Liver (tissue), 9 donors: ENCODE results near the gene ATG10. TPM values are rescaled to one million over a fixed set of nuclear protein-coding genes. Genes with fewer than 3 reads are reported as not detected.
"Not testable (repeated sequence)": the region's sequence is repeated elsewhere in the genome, so short reads cannot be mapped to it uniquely, and the experiment has no call there.

Experiments
- DNase-seq: peaks from one replicate; pipeline ENCODE4 v3.0.0-alpha.2; 2017; ENCODE audit warnings: low spot score
- H3K27ac ChIP-seq, 2 donors: one replicate each; pipeline ENCODE4 v1.7.0; 2013; ENCODE audit warnings: inconsistent platforms in 2 of 2, low read length in 2 of 2, control low read depth in 1 of 2, low read depth in 1 of 2, mild to moderate bottlenecking in 1 of 2
- H3K27me3 ChIP-seq, 4 donors: one replicate each; pipeline versions ENCODE4 v1.6.1 to v1.7.0; 2013; ENCODE audit warnings: low read length in 3 of 4, inconsistent platforms in 1 of 4, mild to moderate bottlenecking in 1 of 4, moderate library complexity in 1 of 4; ENCODE audit not compliant: control insufficient read depth in 4 of 4, insufficient read depth in 4 of 4
- H3K36me3 ChIP-seq, 4 donors: one replicate each; pipeline versions ENCODE4 v1.6.1 to v1.7.0; 2013; ENCODE audit warnings: low read length in 3 of 4, mild to moderate bottlenecking in 3 of 4, low read depth in 1 of 4, moderate library complexity in 1 of 4; ENCODE audit not compliant: control insufficient read depth in 4 of 4, insufficient read depth in 3 of 4
- H3K4me1 ChIP-seq, 4 donors: one replicate each; pipeline versions ENCODE4 v1.6.1 to v1.7.0; 2013; ENCODE audit warnings: low read length in 3 of 4, mild to moderate bottlenecking in 3 of 4, moderate library complexity in 1 of 4; ENCODE audit not compliant: control insufficient read depth in 4 of 4, insufficient read depth in 4 of 4
- H3K4me3 ChIP-seq, 3 donors: one replicate each; pipeline versions ENCODE4 v1.6.1 to v1.7.0; 2013; ENCODE audit warnings: low read length in 3 of 3, control low read depth in 1 of 3, low read depth in 1 of 3, mild to moderate bottlenecking in 1 of 3
- H3K9ac ChIP-seq, 2 donors: one replicate each; pipeline ENCODE4 v1.7.0; 2013; ENCODE audit warnings: low read length in 2 of 2, mild to moderate bottlenecking in 2 of 2, moderate library complexity in 2 of 2, control low read depth in 1 of 2, low read depth in 1 of 2
- H3K9me3 ChIP-seq, 4 donors: one replicate each; pipeline versions ENCODE4 v1.6.1 to v1.7.0; 2013; ENCODE audit warnings: low read length in 3 of 4; ENCODE audit not compliant: control insufficient read depth in 4 of 4
- ATF3 ChIP-seq: IDR thresholded peaks from 2 replicates; pipeline ENCODE4 v1.6.1; 2016; ENCODE audit warnings: antibody characterized with exemption
- EGR1 ChIP-seq, 2 donors: IDR thresholded peaks; 2 replicates each; pipeline ENCODE4 v1.6.1; 2016 to 2018; ENCODE audit warnings: antibody characterized with exemption in 2 of 2, low read depth in 2 of 2
- FOXA1 ChIP-seq: IDR thresholded peaks from 2 replicates; pipeline ENCODE4 v1.6.1; 2016; ENCODE audit warnings: antibody characterized with exemption
- FOXA2 ChIP-seq: IDR thresholded peaks from 2 replicates; pipeline ENCODE4 v1.6.1; 2016; ENCODE audit warnings: antibody characterized with exemption
- GABPA ChIP-seq, 2 donors: IDR thresholded peaks in 1 of 2; conservative IDR thresholded peaks in 1 of 2; 2 replicates each; pipeline ENCODE4 v1.6.1; 2016; ENCODE audit warnings: antibody characterized with exemption in 2 of 2, mild to moderate bottlenecking in 1 of 2, moderate library complexity in 1 of 2
- HNF4A ChIP-seq, 2 donors: conservative IDR thresholded peaks; 2 replicates each; pipeline ENCODE4 v1.6.1; 2016; ENCODE audit warnings: antibody characterized with exemption in 2 of 2, mild to moderate bottlenecking in 2 of 2
- HNF4G ChIP-seq: IDR thresholded peaks from 2 replicates; pipeline ENCODE4 v1.6.1; 2016; ENCODE audit warnings: antibody characterized with exemption
- JUND ChIP-seq, 2 donors: IDR thresholded peaks; 2 replicates each; pipeline ENCODE4 v1.6.1; 2016; ENCODE audit warnings: antibody characterized with exemption in 2 of 2
- NR2F2 ChIP-seq: IDR thresholded peaks from 2 replicates; pipeline ENCODE4 v1.6.1; 2016; ENCODE audit warnings: antibody characterized with exemption
- RAD21 ChIP-seq, 2 donors: IDR thresholded peaks; 2 replicates each; pipeline ENCODE4 v1.6.1; 2016; ENCODE audit warnings: antibody characterized with exemption in 2 of 2, mild to moderate bottlenecking in 2 of 2
- RXRA ChIP-seq, 2 donors: IDR thresholded peaks; 2 replicates each; pipeline ENCODE4 v1.6.1; 2017 to 2018; ENCODE audit warnings: antibody characterized with exemption in 2 of 2, mild to moderate bottlenecking in 1 of 2
- SP1 ChIP-seq: IDR thresholded peaks from 2 replicates; pipeline ENCODE4 v1.6.1; 2018; ENCODE audit warnings: antibody characterized with exemption, mild to moderate bottlenecking
- TAF1 ChIP-seq: conservative IDR thresholded peaks from 2 replicates; pipeline ENCODE4 v1.6.1; 2016; ENCODE audit warnings: antibody characterized with exemption, mild to moderate bottlenecking
- YY1 ChIP-seq: IDR thresholded peaks from 2 replicates; pipeline ENCODE4 v1.6.1; 2016; ENCODE audit warnings: antibody characterized with exemption, mild to moderate bottlenecking
- ZBTB33 ChIP-seq: IDR thresholded peaks from 2 replicates; pipeline ENCODE4 v1.6.1; 2016; ENCODE audit warnings: antibody characterized with exemption
- WGBS: extraction: QIAGEN DNeasy Blood & Tissue Kit; methylation state at CpG from one replicate; pipeline ENCODE4 v1.1.7; 2013; 5-methylcytosine and 5-hydroxymethylcytosine counted together
- polyA plus RNA-seq, 2 donors: library from polyadenylated mRNA; stranded (reverse) in 1 of 2; unstranded in 1 of 2; fragments of 200-250 nt in 1 of 2; fragments of >200 nt in 1 of 2; fragmentation: Nextera tagmentation in 1 of 2; extraction: Ambion mirVana in 1 of 2; gene quantifications; one replicate each; pipeline versions ENCODE4 v1.2.1 to v1.2.3, GENCODE V29; 2013 to 2015
- total RNA-seq, 2 donors: library from RNA; depleted of rRNA; stranded (reverse); fragments of >200 nt; gene quantifications; one replicate each; pipeline ENCODE4 v1.2.3, GENCODE V29; 2014
- TF ChIP-seq, protein P1 (sequence below): IDR thresholded peaks from 2 replicates; pipeline ENCODE4 v1.6.1; 2016; ENCODE audit warnings: antibody characterized with exemption
- TF ChIP-seq, protein P2 (sequence below): fragments of 150-350 bp; IDR thresholded peaks from 2 replicates; pipeline ENCODE4 v1.5.1; 2017; ENCODE audit warnings: improper control_type of control experiment, low read depth, low read length; ENCODE audit not compliant: missing input control
- TF ChIP-seq, protein P3 (sequence below): IDR thresholded peaks from 2 replicates; pipeline ENCODE4 v1.6.1; 2016; ENCODE audit warnings: antibody characterized with exemption, mild to moderate bottlenecking
- donor health status: healthy.
- donor health status: healthy.
- donor health status: healthy.
- donor health status: healthy.
- donor health status: healthy.

ATG10 gene
- total and polyA plus RNA-seq, 4 donors: 3.1 to 7.8 (median 7.4) TPM

DNA sequence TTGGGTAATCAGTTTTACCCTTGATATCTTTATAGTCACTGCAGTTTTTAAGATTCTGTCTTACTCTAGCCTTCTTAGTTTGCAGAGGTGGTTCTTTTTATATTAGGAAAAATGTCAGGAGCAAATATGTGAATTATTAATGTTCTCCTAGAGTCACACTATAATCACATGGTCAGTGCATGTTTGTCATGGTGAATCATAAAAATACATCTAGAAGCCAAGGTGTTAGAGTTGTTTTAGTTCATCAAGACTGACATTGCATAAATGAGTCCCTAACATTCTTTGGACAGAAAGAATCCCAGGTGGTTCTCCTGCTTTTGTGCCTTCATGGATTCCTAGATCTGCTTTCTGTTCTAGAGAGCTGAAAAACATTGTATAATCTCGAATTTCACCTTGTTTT lies 22.9 kb downstream of the ATG10 start:
- Histone ChIP-seq H3K4me1 (no peaks in the 10 kb centered on the region), H3K9ac (no peak overlapping the region), H3K36me3 (peaks cover 0 to 4% (median 1%) of the 10 kb centered on the region in 4 donors), H3K27me3 (no peaks in the 10 kb centered on the region), H3K4me3 (no peak overlapping the region), H3K27ac (no peak overlapping the region), H3K9me3 (no peaks in the 10 kb centered on the region)
- 86% methylated on average over 1 of the region's 1 CpG for WGBS
- DNase-seq: no peak
- TF ChIP-seq RAD21 (IDR thresholded peaks at IDR 0.05): no peak
- TF ChIP-seq HNF4G: no peak
- TF ChIP-seq FOXA1: no peak
- no peak for TF ChIP-seq YY1
- TF ChIP-seq, protein P1, sequence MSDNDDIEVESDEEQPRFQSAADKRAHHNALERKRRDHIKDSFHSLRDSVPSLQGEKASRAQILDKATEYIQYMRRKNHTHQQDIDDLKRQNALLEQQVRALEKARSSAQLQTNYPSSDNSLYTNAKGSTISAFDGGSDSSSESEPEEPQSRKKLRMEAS: no peak
- TF ChIP-seq FOXA2: no peak

DNA sequence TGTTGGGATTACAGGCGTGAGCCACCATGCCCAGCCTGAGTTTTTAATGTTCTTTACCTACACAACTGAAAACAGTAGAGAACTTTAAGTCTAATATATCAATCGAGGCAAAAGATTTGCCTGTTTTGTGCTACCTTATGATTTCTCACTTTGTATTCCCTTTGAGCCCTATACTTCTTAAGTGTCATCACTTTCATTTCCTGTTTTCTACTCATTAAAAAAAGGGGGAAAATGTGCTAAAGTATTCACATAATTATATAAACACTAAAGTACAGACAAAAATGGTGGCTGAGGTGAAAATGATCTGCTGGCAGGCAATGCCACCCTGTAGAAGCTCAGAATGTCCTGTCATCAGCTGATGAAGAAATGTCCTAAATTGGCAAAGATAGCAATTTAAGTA lies 23.6 kb downstream of the ATG10 start:
- Histone ChIP-seq H3K4me3 (no peak overlapping the region), H3K27me3 (no peaks in the 10 kb centered on the region), H3K9me3 (no peaks in the 10 kb centered on the region), H3K4me1 (no peaks in the 10 kb centered on the region), H3K27ac (no peak overlapping the region), H3K9ac (no peak overlapping the region), H3K36me3 (peaks cover 0 to 7% (median 1%) of the 10 kb centered on the region in 4 donors)
- no peak for DNase-seq
- TF ChIP-seq YY1: no peak
- WGBS: 98% methylated on average over 2 of the region's 2 CpGs

DNA sequence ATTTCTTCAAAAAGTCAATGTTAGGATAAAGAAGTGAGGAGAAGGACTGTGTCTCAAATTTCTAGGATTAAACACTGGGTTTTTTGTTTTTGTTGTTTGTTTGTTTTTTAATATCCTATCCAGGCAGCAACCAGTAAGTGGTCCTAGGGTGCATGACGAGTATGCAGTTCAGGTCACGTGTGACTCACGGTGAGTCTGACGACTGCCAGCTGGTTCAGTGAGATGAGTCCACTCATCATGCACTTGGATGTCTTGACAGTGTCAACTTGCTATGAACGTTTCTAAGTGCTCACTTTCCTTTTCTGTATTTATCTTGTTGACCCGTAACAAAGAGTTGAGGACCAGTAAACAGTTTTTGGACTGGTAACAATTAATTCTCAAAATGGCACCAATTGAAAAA lies 32.7 kb downstream of the ATG10 start:
- DNase-seq: no peak
- H3K36me3 ChIP-seq: peaks cover 0 to 3% (median 0%) of the 10 kb centered on the region in 4 donors
- no peaks in the 10 kb centered on the region for H3K4me1 ChIP-seq
- WGBS: 91% methylated on average over 6 of the region's 6 CpGs
- no peak overlapping the region for H3K4me3 ChIP-seq
- no peak for TF ChIP-seq HNF4G
- TF ChIP-seq GABPA (IDR thresholded peaks at IDR 0.05 in 1 of 2, conservative IDR thresholded peaks at IDR 0.05 in 1 of 2): no peak
- no peak for TF ChIP-seq FOXA2
- TF ChIP-seq HNF4A (conservative IDR thresholded peaks at IDR 0.05): no peak
- TF ChIP-seq JUND (IDR thresholded peaks at IDR 0.05): no peak
- TF ChIP-seq, protein P1: no peak
- no peak for TF ChIP-seq SP1
- TF ChIP-seq FOXA1: no peak
- TF ChIP-seq NR2F2: no peak
- TF ChIP-seq YY1: no peak
- TF ChIP-seq TAF1: no peak
- TF ChIP-seq ZBTB33: no peak
- TF ChIP-seq, protein P2, sequence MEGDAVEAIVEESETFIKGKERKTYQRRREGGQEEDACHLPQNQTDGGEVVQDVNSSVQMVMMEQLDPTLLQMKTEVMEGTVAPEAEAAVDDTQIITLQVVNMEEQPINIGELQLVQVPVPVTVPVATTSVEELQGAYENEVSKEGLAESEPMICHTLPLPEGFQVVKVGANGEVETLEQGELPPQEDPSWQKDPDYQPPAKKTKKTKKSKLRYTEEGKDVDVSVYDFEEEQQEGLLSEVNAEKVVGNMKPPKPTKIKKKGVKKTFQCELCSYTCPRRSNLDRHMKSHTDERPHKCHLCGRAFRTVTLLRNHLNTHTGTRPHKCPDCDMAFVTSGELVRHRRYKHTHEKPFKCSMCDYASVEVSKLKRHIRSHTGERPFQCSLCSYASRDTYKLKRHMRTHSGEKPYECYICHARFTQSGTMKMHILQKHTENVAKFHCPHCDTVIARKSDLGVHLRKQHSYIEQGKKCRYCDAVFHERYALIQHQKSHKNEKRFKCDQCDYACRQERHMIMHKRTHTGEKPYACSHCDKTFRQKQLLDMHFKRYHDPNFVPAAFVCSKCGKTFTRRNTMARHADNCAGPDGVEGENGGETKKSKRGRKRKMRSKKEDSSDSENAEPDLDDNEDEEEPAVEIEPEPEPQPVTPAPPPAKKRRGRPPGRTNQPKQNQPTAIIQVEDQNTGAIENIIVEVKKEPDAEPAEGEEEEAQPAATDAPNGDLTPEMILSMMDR: no peak
- TF ChIP-seq RXRA (IDR thresholded peaks at IDR 0.05): no peak
- TF ChIP-seq EGR1 (IDR thresholded peaks at IDR 0.05; ENCODE audit: low read depth in 2 of 2): no peak
- no peak for TF ChIP-seq ATF3
- TF ChIP-seq, protein P3, sequence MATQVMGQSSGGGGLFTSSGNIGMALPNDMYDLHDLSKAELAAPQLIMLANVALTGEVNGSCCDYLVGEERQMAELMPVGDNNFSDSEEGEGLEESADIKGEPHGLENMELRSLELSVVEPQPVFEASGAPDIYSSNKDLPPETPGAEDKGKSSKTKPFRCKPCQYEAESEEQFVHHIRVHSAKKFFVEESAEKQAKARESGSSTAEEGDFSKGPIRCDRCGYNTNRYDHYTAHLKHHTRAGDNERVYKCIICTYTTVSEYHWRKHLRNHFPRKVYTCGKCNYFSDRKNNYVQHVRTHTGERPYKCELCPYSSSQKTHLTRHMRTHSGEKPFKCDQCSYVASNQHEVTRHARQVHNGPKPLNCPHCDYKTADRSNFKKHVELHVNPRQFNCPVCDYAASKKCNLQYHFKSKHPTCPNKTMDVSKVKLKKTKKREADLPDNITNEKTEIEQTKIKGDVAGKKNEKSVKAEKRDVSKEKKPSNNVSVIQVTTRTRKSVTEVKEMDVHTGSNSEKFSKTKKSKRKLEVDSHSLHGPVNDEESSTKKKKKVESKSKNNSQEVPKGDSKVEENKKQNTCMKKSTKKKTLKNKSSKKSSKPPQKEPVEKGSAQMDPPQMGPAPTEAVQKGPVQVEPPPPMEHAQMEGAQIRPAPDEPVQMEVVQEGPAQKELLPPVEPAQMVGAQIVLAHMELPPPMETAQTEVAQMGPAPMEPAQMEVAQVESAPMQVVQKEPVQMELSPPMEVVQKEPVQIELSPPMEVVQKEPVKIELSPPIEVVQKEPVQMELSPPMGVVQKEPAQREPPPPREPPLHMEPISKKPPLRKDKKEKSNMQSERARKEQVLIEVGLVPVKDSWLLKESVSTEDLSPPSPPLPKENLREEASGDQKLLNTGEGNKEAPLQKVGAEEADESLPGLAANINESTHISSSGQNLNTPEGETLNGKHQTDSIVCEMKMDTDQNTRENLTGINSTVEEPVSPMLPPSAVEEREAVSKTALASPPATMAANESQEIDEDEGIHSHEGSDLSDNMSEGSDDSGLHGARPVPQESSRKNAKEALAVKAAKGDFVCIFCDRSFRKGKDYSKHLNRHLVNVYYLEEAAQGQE: no peak
- no peak for TF ChIP-seq RAD21 (IDR thresholded peaks at IDR 0.05)
- no peaks in the 10 kb centered on the region for H3K9me3 ChIP-seq
- H3K9ac ChIP-seq: no peak overlapping the region
- no peak overlapping the region for H3K27ac ChIP-seq
- no peaks in the 10 kb centered on the region for H3K27me3 ChIP-seq

GRCh38 chr5:82009869-82010268 lies 38.0 kb downstream of the ATG10 start:
- H3K9ac ChIP-seq, H3K9me3 ChIP-seq, H3K27me3 ChIP-seq, H3K27ac ChIP-seq, H3K4me3 ChIP-seq, H3K4me1 ChIP-seq, DNase-seq, H3K36me3 ChIP-seq: not testable (repeated sequence)
- 99% methylated on average over 12 of the region's 12 CpGs for WGBS
